AG04449 (cell line): ENCODE results near the gene LCN1.

Source experiments
- CTCF ChIA-PET: fragments of 350-600 bp; formaldehyde crosslinking; extraction: SDS; loops from one replicate; lab custom pipeline; 2021; ENCODE audit warnings: antibody characterized with exemption; lab: Yijun Ruan, JAX
- POLR2A ChIA-PET: fragments of 400-600, 350-600 bp; formaldehyde crosslinking; extraction: SDS; loops from one replicate; lab custom pipeline; 2020; ENCODE audit warnings: antibody characterized with exemption, inconsistent platforms; lab: Yijun Ruan, JAX
- DNase-seq: peaks from one replicate; pipeline ENCODE4 v3.0.0-alpha.2; 2010; ENCODE audit warnings: low read depth, low spot score
- H3K4me3 ChIP-seq: 2 replicates; pipeline ENCODE4 v1.5.1; 2011; ENCODE audit warnings: low read depth, mild to moderate bottlenecking, control low read depth, low read length
- CTCF ChIP-seq: IDR thresholded peaks from one replicate; pipeline ENCODE4 v1.5.1; 2011; ENCODE audit warnings: mild to moderate bottlenecking, moderate library complexity, low read length, control low read depth, inconsistent platforms; ENCODE audit not compliant: insufficient read depth; ENCODE audit errors: missing control alignments

Gene LCN1

GRCh38 chr9:135565636-135566035 lies 44.4 kb downstream of the LCN1 start:
- POLR2A ChIA-PET, result no interaction called here
- H3K4me3 ChIP-seq, result no peak overlapping the region
- DNase-seq, result no peak
- CTCF ChIA-PET, result interaction anchor here (1.1 to 1.7 kb wide), 2 partner anchors 9 to 32 kb away, joined by 3 read pairs; no protein-coding TSS in a partner anchor
- no peak for TF ChIP-seq CTCF

- TF ChIP-seq CTCF, result no peak
- ChIA-PET CTCF (interaction anchor here (1.5 to 1.7 kb wide), 2 partner anchors 10 to 37 kb away, joined by 3 read pairs; no protein-coding TSS in a partner anchor), POLR2A (no interaction called here)
- no peak overlapping the region for H3K4me3 ChIP-seq
- DNase-seq, result no peak
These were observed 45.3 kb downstream of the LCN1 start for GRCh38 chr9:135566552-135566951.

GRCh38 chr9:135567311-135567710 lies 46.1 kb downstream of the LCN1 start:
- no peak for DNase-seq
- TF ChIP-seq CTCF, result no peak
- ChIA-PET CTCF (interaction anchor here (1.5 to 1.7 kb wide), 2 partner anchors 10 to 36 kb away, joined by 3 read pairs; no protein-coding TSS in a partner anchor), POLR2A (no interaction called here)
- no peak overlapping the region for H3K4me3 ChIP-seq

- no peak overlapping the region for H3K4me3 ChIP-seq
- TF ChIP-seq CTCF, result no peak
- ChIA-PET POLR2A (no interaction called here), CTCF (interaction anchor here (1.5 kb wide), 1 partner anchor 36 kb away, joined by 3 read pairs; no protein-coding TSS in a partner anchor)
- DNase-seq, result no peak
These were observed 46.8 kb downstream of the LCN1 start for GRCh38 chr9:135568026-135568425.

GRCh38 chr9:135570456-135570855 lies 49.2 kb downstream of the LCN1 start:
- no peak for TF ChIP-seq CTCF
- no peak for DNase-seq
- H3K4me3 ChIP-seq, result no peak overlapping the region
- POLR2A ChIA-PET, result no interaction called here
- CTCF ChIA-PET, result interaction anchor here (1.0 to 1.6 kb wide), 2 partner anchors 22 to 32 kb away, joined by 3 to 4 read pairs; no protein-coding TSS in a partner anchor

GRCh38 chr9:135572233-135572632 lies 51.0 kb downstream of the LCN1 start:
- CTCF ChIA-PET, result no interaction called here
- POLR2A ChIA-PET, result no interaction called here
- no peak for DNase-seq
- no peak for TF ChIP-seq CTCF
- no peak overlapping the region for H3K4me3 ChIP-seq
